ENCODE results near the gene HPCAL1. TPM values are rescaled to one million over a fixed set of nuclear protein-coding genes. Genes with fewer than 3 reads are reported as not detected.

The HPCAL1 gene
- total and polyA plus RNA-seq, 4 donors: 122 to 147 (median 136) TPM

DNA sequence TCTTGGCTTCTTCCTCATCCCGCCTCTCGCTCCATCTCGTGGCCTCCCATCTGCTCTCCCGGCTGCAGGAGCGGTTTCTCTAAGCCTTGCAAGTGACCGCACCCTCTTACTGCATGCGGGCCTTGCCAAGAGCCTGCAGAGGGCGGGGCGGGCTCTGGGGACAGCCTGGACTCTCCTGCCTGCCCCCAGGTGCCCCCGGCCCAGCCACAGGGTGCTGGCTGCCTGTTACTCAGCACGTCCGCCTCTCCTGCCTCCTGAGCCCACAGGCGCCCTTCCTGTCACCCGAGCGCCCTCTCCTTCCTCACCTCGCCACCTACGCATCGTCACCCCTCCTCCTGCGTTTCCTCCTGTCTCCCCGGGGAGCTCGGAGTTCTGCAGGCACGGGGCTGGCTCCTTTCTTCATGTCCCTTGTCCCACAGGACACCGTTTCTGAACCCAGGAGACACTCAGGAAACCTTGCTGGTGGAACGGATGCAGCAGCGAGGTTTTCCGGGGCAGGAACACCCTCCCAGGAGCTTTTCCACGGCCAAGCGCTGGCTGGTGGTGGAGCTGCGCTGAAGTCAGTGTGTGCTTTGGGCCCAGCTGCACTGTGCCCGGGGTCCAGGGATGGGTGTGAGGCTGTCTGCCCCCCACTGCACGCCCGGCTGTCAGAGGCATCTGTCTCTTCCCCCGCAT lies 28.5 kb downstream of the HPCAL1 start:
- Histone ChIP-seq H3K27me3 (ENCODE audit: control insufficient read depth in 3 of 3, insufficient read depth in 3 of 3, low read length in 2 of 3) (peaks cover 0 to 2% (median 0%) of the 10 kb centered on the region in 3 donors), H3K36me3 (ENCODE audit: control insufficient read depth in 4 of 4, insufficient read depth in 4 of 4, low read length in 4 of 4) (peaks cover 0 to 5% (median 2%) of the 10 kb centered on the region in 4 donors), H3K4me3 (no peak overlapping the region), H3K4me1 (ENCODE audit: control insufficient read depth in 5 of 5, insufficient read depth in 5 of 5, low read length in 5 of 5) (peaks cover 3 to 50% (median 18%) of the 10 kb centered on the region in 5 donors), H3K9ac (ENCODE audit: insufficient read depth in 1 of 2, low read length in 2 of 2) (no peak overlapping the region), H3K27ac (ENCODE audit: low read depth in 1 of 2, low read length in 1 of 2) (peak overlapping the region; percentile 46 to 76), H3K9me3 (ENCODE audit: control insufficient read depth in 4 of 4, insufficient read depth in 3 of 4, low read length in 3 of 4) (peaks cover 0 to 5% (median 1%) of the 10 kb centered on the region in 4 donors)
- TF ChIP-seq, protein P1, sequence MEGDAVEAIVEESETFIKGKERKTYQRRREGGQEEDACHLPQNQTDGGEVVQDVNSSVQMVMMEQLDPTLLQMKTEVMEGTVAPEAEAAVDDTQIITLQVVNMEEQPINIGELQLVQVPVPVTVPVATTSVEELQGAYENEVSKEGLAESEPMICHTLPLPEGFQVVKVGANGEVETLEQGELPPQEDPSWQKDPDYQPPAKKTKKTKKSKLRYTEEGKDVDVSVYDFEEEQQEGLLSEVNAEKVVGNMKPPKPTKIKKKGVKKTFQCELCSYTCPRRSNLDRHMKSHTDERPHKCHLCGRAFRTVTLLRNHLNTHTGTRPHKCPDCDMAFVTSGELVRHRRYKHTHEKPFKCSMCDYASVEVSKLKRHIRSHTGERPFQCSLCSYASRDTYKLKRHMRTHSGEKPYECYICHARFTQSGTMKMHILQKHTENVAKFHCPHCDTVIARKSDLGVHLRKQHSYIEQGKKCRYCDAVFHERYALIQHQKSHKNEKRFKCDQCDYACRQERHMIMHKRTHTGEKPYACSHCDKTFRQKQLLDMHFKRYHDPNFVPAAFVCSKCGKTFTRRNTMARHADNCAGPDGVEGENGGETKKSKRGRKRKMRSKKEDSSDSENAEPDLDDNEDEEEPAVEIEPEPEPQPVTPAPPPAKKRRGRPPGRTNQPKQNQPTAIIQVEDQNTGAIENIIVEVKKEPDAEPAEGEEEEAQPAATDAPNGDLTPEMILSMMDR (IDR thresholded peaks at IDR 0.05; ENCODE audit: control extremely low read depth, extremely low read depth): no peak
- whole genome bisulfite sequencing, 2 donors: 9 to 23% methylated on average over 30 to 33 of the region's 33 CpGs
- ATAC-seq (ENCODE audit: insufficient read depth, low FRiP score) (peak; percentile 64), DNase-seq (peak in 1 of 3 donors; percentile 22)

DNA sequence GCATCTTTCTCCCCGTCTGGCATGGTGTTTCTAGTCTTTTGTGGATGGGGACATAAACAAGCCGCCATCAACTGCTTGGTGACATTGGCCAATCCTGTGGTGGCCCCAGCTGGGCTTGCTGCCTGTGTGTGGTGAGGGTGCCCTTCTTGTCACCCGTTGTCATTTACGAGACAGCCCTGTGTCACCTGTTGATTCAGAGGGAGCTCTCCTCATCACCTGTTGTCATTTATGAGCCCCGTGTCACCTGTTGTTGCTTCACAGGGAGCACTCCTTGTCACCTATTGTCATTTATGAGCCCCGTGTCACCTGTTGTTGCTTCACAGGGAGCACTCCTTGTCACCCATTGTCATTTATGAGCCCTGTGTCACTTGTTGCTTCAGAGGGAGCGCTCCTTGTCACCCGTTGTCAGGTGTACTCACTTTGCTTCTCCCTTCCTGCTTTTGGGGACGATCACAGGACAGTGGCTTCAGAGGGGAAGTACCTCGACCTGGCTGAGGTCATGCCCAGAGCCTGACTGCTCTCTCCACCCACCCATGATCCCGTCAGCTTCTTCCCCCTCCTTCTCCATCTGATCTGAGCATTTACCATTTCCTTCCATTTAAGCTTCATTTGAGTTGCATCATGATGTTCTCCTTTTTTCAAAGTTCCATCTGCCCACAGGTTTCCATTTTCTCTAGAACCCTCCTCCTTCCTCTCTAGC lies 29.1 kb downstream of the HPCAL1 start:
- Histone ChIP-seq H3K9ac (ENCODE audit: insufficient read depth in 1 of 2, low read length in 2 of 2) (no peak overlapping the region), H3K27ac (ENCODE audit: low read depth in 1 of 2, low read length in 1 of 2) (peak overlapping the region in 1 of 2 donors; percentile 76), H3K27me3 (ENCODE audit: control insufficient read depth in 3 of 3, insufficient read depth in 3 of 3, low read length in 2 of 3) (peaks cover 0 to under 1% (median 0%) of the 10 kb centered on the region in 3 donors), H3K36me3 (ENCODE audit: control insufficient read depth in 4 of 4, insufficient read depth in 4 of 4, low read length in 4 of 4) (peaks cover 0 to 5% (median 2%) of the 10 kb centered on the region in 4 donors), H3K4me1 (ENCODE audit: control insufficient read depth in 5 of 5, insufficient read depth in 5 of 5, low read length in 5 of 5) (peaks cover 3 to 43% (median 12%) of the 10 kb centered on the region in 5 donors), H3K4me3 (no peak overlapping the region), H3K9me3 (ENCODE audit: control insufficient read depth in 4 of 4, insufficient read depth in 3 of 4, low read length in 3 of 4) (peaks cover 0 to 5% (median 1%) of the 10 kb centered on the region in 4 donors)
- 22 to 46% methylated on average over 11 of the region's 11 CpGs for WGBS, 2 donors
- ATAC-seq (ENCODE audit: insufficient read depth, low FRiP score) (no peak), DNase-seq (no peak)
- TF ChIP-seq, protein P1 (IDR thresholded peaks at IDR 0.05; ENCODE audit: control extremely low read depth, extremely low read depth): no peak

DNA sequence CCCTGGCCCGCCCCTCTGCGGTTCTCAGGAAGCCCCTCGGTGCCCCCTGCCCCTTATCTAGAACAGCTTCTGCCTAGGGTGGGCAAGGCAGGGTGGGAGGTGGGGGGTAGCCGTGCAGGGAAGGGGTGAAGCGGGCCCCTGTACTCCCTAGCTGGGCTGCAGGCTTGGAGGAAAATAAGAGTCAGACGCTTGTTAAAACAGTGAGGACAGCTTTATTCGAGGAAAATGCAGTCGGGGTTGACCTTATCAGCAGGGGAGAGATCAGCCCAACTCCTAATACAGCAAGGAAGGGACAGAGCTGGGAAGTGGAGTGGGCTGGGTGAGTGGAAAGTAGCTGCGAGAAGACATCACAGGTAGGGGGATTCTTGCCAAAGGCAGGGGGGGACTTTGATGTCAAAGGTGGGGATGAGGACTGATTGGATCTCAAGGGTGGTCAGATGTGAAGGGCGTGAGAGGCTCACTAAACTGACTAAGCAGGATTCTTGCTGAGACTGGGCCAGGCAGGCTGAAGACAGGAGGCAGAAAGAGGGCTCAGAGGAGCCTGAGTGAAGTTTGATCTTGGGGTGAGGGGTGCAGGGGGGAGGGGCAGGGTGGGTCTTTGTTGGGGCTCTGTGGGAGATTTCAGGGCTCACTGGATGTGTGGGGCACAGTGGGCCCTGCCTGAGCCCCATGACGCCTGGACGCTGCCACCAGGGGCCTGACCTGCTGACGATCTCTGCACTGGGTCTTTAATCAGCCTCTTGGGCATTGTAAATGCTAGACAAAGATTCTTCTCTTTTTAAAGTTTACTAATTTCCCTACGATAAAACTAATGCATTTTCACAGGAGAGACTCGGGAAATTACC lies 29.9 kb downstream of the HPCAL1 start:
- WGBS, 2 donors: 38 to 62% methylated on average over 15 of the region's 15 CpGs
- TF ChIP-seq, protein P1 (IDR thresholded peaks at IDR 0.05; ENCODE audit: control extremely low read depth, extremely low read depth): no peak
- Histone ChIP-seq H3K9me3 (ENCODE audit: control insufficient read depth in 4 of 4, insufficient read depth in 3 of 4, low read length in 3 of 4) (peaks cover 0 to 5% (median 1%) of the 10 kb centered on the region in 4 donors), H3K27me3 (ENCODE audit: control insufficient read depth in 3 of 3, insufficient read depth in 3 of 3, low read length in 2 of 3) (no peaks in the 10 kb centered on the region), H3K4me1 (ENCODE audit: control insufficient read depth in 5 of 5, insufficient read depth in 5 of 5, low read length in 5 of 5) (peaks cover 3 to 38% (median 8%) of the 10 kb centered on the region in 5 donors), H3K36me3 (ENCODE audit: control insufficient read depth in 4 of 4, insufficient read depth in 4 of 4, low read length in 4 of 4) (peaks cover 0 to 5% (median 3%) of the 10 kb centered on the region in 4 donors), H3K9ac (ENCODE audit: insufficient read depth in 1 of 2, low read length in 2 of 2) (no peak overlapping the region), H3K4me3 (no peak overlapping the region), H3K27ac (ENCODE audit: low read depth in 1 of 2, low read length in 1 of 2) (peak overlapping the region in 1 of 2 donors; percentile 76)
- DNase-seq (peak in 1 of 3 donors; percentile 27), ATAC-seq (ENCODE audit: insufficient read depth, low FRiP score) (no peak)
